Transverse colon (tissue), 4 donors: ENCODE results near the gene CSNK1D. TPM values are rescaled to one million over a fixed set of nuclear protein-coding genes. Genes with fewer than 3 reads are reported as not detected.
"Not testable (repeated sequence)": the region's sequence is repeated elsewhere in the genome, so short reads cannot be mapped to it uniquely, and the experiment has no call there.

Experiments
- DNase-seq: peaks from one replicate; pipeline ENCODE4 v3.0.0-alpha.2; 2019
- H3K27ac ChIP-seq, 4 donors: fragments of 200-600 bp; sonication (generic); 2 replicates each; pipeline ENCODE4 v1.5.1; 2016 to 2018; ENCODE audit warnings: inconsistent platforms in 4 of 4
- H3K27me3 ChIP-seq: fragments of 200-600 bp; sonication (generic); 2 replicates; pipeline ENCODE4 v1.5.1; 2017; ENCODE audit warnings: inconsistent platforms
- H3K36me3 ChIP-seq, 4 donors: fragments of 200-600 bp; sonication (generic); 2 replicates each; pipeline ENCODE4 v1.5.1; 2017 to 2019; ENCODE audit warnings: inconsistent platforms in 4 of 4
- H3K4me1 ChIP-seq, 4 donors: fragments of 200-600 bp; sonication (generic); 2 replicates each; pipeline ENCODE4 v1.5.1; 2017 to 2020; ENCODE audit warnings: inconsistent platforms in 4 of 4
- H3K4me3 ChIP-seq, 4 donors: fragments of 200-600 bp; sonication (generic); 1 replicate in 1 of 4; 2 replicates in 3 of 4; pipeline versions ENCODE4 v1.5.1 to v1.6.1; 2017 to 2019; ENCODE audit warnings: inconsistent platforms in 4 of 4
- H3K9me3 ChIP-seq, 2 donors: fragments of 200-600 bp; sonication (generic); 2 replicates each; pipeline ENCODE4 v1.5.1; 2017 to 2019; ENCODE audit warnings: inconsistent platforms in 2 of 2
- CTCF ChIP-seq, 5 experiments: fragments of 200-600 bp in 3 of 5; fragments of 450-650 bp in 2 of 5; sonication (generic) in 3 of 5; IDR thresholded peaks; 1 replicate in 2 of 5; 2 replicates in 3 of 5; pipeline ENCODE4 v1.5.1; 2016 to 2017; ENCODE audit warnings: antibody characterized with exemption in 5 of 5, inconsistent platforms in 3 of 5, mild to moderate bottlenecking in 2 of 5, moderate library complexity in 1 of 5
- EP300 ChIP-seq: sonication (generic); formaldehyde crosslinking; IDR thresholded peaks from one replicate; pipeline ENCODE4 v1.6.1; 2017; ENCODE audit warnings: antibody characterized with exemption, low read depth
- POLR2A ChIP-seq: fragments of 450-650 bp; IDR thresholded peaks from one replicate; pipeline ENCODE4 v1.6.1; 2016; ENCODE audit warnings: antibody characterized with exemption, mild to moderate bottlenecking, moderate library complexity
- POLR2AphosphoS5 ChIP-seq, 3 donors: sonication (generic); formaldehyde crosslinking; IDR thresholded peaks; one replicate each; pipeline ENCODE4 v1.6.1; 2016; ENCODE audit warnings: antibody characterized with exemption in 3 of 3
- WGBS, 2 donors: methylation state at CpG; one replicate each; pipeline ENCODE4 v1.1.5; 2018; ENCODE audit warnings: low coverage in 1 of 2; 5-methylcytosine and 5-hydroxymethylcytosine counted together
- in situ Hi-C, 4 donors: fragments of 200-750 bp; cut with MboI; loops; one replicate each; pipeline versions ENCODE4 v1.15.0 to v1.15.1; 2017; ENCODE audit warnings: low sequenced_read_pairs in 3 of 4, low pct_ligation_motif_present in 1 of 4, low pct_unique_long_range_greater_than_20kb in 1 of 4
- intact Hi-C: fragments of 100-400 bp; cut with DNase I; formaldehyde crosslinking; loops from one replicate; pipeline ENCODE4 v1.15.1; 2023; ENCODE audit warnings: low total_unique reads
- total RNA-seq, 4 donors: library from RNA; depleted of rRNA; stranded (reverse); fragments of >200 nt; gene quantifications; one replicate each; pipeline ENCODE4 v1.1.0, GENCODE V29; 2016

The CSNK1D gene
- total RNA-seq, 4 donors from 2014 or later: 86.0 to 230 (median 148) TPM

DNA sequence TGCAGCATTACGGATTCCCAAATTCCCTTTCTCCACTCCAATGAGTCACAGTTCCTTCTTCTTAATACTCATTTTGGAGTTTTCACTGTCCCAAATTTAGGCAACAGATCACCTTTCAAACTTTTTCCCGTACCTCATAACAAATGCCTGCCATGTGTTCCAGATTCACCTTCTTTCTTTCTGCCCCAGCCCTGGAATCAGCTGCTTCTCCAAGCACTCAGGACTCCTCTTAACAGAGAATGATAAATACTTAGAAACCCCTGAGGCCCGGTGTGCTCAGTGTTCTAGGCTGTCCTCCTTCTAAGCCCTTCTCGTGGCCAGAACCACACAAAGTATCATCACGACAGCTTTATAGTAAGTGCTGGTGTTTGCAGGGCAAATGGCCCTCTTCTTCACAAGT is 14.9 kb downstream of the CSNK1D start:
- TF ChIP-seq CTCF (IDR thresholded peaks at IDR 0.05) (no peak), EP300 (no peak), POLR2AphosphoS5 (IDR thresholded peaks at IDR 0.05) (no peak), POLR2A (no peak)
- in situ Hi-C loops (no loop called here), intact Hi-C loops (no loop called here)
- H3K36me3 ChIP-seq: peaks cover 0 to 24% (median 8%) of the 10 kb centered on the region in 4 donors
- H3K27ac ChIP-seq: peak overlapping the region in 1 of 4 donors; percentile 10
- 83 to 86% methylated on average over 3 to 5 of the region's 5 CpGs for WGBS, 2 donors
- no peak overlapping the region for H3K4me3 ChIP-seq
- H3K4me1 ChIP-seq: no peaks in the 10 kb centered on the region
- H3K9me3 ChIP-seq: no peaks in the 10 kb centered on the region
- no peaks in the 10 kb centered on the region for H3K27me3 ChIP-seq
- DNase-seq: no peak

GRCh38 chr17:82257473-82257872 is 16.0 kb downstream of the CSNK1D start:
- H3K36me3 ChIP-seq: peaks cover 0 to 28% (median 15%) of the 10 kb centered on the region in 4 donors
- WGBS, 2 donors: 60 to 79% methylated on average over 4 to 10 of the region's 10 CpGs

DNA sequence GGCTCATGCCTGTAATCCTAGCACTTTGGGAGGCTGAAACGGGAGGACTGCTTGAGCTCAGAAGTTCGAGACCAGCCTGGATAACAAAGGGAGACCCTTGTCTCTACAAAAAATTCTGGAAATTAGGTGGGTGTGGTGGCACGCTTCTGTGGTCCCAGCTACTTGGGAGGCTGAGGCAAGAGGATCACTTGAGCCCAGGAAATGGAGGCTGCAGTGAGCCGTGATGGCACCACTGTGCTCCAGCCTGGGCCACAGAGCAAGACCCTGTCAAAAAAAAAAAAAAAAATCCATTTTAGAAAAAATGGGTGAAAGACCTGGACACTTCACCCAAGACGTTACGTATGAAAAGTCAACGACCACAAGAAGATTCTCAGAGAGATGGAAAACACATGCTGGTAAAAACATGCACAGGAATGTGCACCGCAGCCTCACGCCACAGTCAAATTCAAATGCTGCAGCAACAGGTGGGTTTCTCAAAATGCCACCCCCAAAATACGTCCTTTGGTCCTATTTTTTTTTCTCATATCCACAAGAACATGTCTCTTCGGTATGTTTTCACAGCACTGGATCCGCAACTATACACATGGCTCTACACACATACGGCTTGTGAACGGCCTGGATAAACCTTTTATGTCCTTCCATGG is 17.1 kb downstream of the CSNK1D start:
- DNase-seq: no peak
- Histone ChIP-seq H3K4me3 (no peak overlapping the region), H3K27me3 (no peaks in the 10 kb centered on the region), H3K4me1 (no peaks in the 10 kb centered on the region), H3K9me3 (no peaks in the 10 kb centered on the region), H3K27ac (no peak overlapping the region), H3K36me3 (peaks cover 0 to 39% (median 18%) of the 10 kb centered on the region in 4 donors)
- 92% methylated on average over 13 to 14 of the region's 14 CpGs for WGBS, 2 donors
- in situ Hi-C loops: no loop called here
- intact Hi-C loops: no loop called here
- no peak for TF ChIP-seq EP300
- TF ChIP-seq CTCF (IDR thresholded peaks at IDR 0.05): no peak
- TF ChIP-seq POLR2A: no peak
- TF ChIP-seq POLR2AphosphoS5 (IDR thresholded peaks at IDR 0.05): no peak

More at GRCh38 chr17:82257473-82257872, 16.0 kb downstream of the CSNK1D start:
- H3K27ac ChIP-seq: peak overlapping the region in 2 of 4 donors; percentile 7 to 37
- intact Hi-C loops (no loop called here), in situ Hi-C loops (no loop called here)
- no peaks in the 10 kb centered on the region for H3K4me1 ChIP-seq
- H3K9me3 ChIP-seq: no peaks in the 10 kb centered on the region
- no peak overlapping the region for H3K4me3 ChIP-seq
- no peak for DNase-seq
- no peaks in the 10 kb centered on the region for H3K27me3 ChIP-seq
- no peak for TF ChIP-seq CTCF (IDR thresholded peaks at IDR 0.05)
- TF ChIP-seq EP300: no peak
- no peak for TF ChIP-seq POLR2AphosphoS5 (IDR thresholded peaks at IDR 0.05)
- TF ChIP-seq POLR2A: no peak

DNA sequence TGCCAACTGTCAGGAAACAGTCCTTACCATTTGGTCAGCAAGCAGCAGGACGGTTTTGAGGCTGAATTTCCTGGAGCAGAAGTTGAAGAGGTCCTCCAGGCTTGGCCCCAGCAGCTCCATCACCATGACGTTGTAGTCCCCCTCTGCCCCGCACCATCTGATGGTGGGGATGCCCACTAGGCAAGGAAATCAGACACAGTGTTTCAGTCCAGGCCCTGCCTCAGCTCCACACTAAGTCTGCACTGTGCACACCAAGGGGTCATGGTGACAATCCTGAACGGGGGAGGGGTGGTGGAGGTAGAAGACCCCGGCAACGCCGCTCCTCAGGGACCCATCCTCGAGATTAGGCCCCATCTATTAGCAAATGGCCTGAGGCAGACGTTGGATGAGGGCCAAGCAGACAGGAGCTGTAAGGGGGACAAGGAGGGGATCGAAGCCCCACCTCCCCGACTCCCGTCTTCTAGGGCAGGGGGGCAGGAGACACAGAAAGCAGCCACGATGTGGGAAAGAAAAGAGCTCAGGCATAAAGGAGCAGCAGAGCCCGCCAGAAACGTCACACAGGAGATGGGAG is 18.0 kb downstream of the CSNK1D start:
- no peak for DNase-seq
- Histone ChIP-seq H3K27ac (no peak overlapping the region), H3K4me1 (no peaks in the 10 kb centered on the region), H3K4me3 (no peak overlapping the region), H3K36me3 (peaks cover 0 to 48% (median 20%) of the 10 kb centered on the region in 4 donors), H3K27me3 (no peaks in the 10 kb centered on the region), H3K9me3 (no peaks in the 10 kb centered on the region)
- in situ Hi-C loops (no loop called here), intact Hi-C loops (no loop called here)
- 82 to 85% methylated on average over 11 to 15 of the region's 15 CpGs for WGBS, 2 donors
- no peak for TF ChIP-seq EP300
- TF ChIP-seq POLR2A: no peak
- no peak for TF ChIP-seq CTCF (IDR thresholded peaks at IDR 0.05)

GRCh38 chr17:82254746-82255145 is 18.8 kb downstream of the CSNK1D start:
- peaks cover 0 to 55% (median 24%) of the 10 kb centered on the region in 4 donors for H3K36me3 ChIP-seq
- WGBS, 2 donors: 95% methylated on average over 33 of the region's 33 CpGs; no CpG with 5 or more reads in 1 of the 2 donors
- intact Hi-C loops, H3K27me3 ChIP-seq, H3K4me1 ChIP-seq, H3K27ac ChIP-seq, DNase-seq, H3K9me3 ChIP-seq, H3K4me3 ChIP-seq, in situ Hi-C loops: not testable (repeated sequence)

DNA sequence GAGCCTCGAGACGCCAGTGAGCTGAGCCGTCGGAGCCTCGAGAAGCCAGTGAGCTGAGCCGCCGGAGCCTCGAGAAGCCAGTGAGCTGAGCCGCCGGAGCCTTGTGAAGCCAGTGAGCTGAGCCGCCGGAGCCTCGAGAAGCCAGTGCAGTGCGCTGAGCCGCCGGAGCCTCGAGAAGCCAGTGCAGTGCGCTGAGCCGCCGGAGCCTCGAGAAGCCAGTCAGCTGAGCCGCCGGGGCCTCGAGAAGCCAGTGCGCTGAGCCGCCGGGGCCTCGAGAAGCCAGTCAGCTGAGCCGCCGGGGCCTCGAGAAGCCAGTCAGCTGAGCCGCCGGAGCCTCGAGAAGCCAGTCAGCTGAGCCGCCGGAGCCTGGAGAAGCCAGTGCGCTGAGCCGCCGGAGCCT is 19.4 kb downstream of the CSNK1D start:
- WGBS, 2 donors: 95% methylated on average over 25 of the region's 39 CpGs; no CpG with 5 or more reads in 1 of the 2 donors

More for the DNA sequence above, 19.4 kb downstream of the CSNK1D start:
- H3K4me1 ChIP-seq, DNase-seq, H3K27me3 ChIP-seq, intact Hi-C loops, H3K27ac ChIP-seq, in situ Hi-C loops, H3K4me3 ChIP-seq, H3K9me3 ChIP-seq: not testable (repeated sequence)
- peaks cover 0 to 61% (median 27%) of the 10 kb centered on the region in 4 donors for H3K36me3 ChIP-seq
